A549 treated with ZK216348 at 1 μM for 4 hours (cell line): ENCODE measurements around the gene OR5AR1. TPM values are rescaled to one million over a fixed set of nuclear protein-coding genes. Genes with fewer than 3 reads are reported as not detected.

ENCODE experiments used
- total RNA-seq: library from RNA; stranded (reverse); fragments of 200-300 nt; extraction: Qiagen RNA extraction; gene quantifications from 5 replicates; pipeline ENCODE4 v1.2.3, GENCODE V29; 2022; ENCODE audit warnings: low read depth

Gene OR5AR1
- not detected in 5 replicates for total RNA-seq

GRCh38 chr11:56663386-56663785 is at the start of gene OR5AR1:
Gene OR5AR1, plus strand, starts transcription at chr11:56663686. Its CDS starts 0 bp downstream, at chr11:56663686.

GRCh38 chr11:56642339-56642738 is 21.1 kb upstream of the OR5AR1 start, which contains the start of gene OR5AP2:
Gene OR5AP2, minus strand, starts transcription at chr11:56642439. Its CDS starts 0 bp downstream, at chr11:56642439.

GRCh38 chr11:56698795-56699194 is 35.3 kb downstream of the OR5AR1 start, which contains the start of gene OR9G1:
Gene OR9G1, plus strand, starts transcription at chr11:56699095. Its CDS starts 1,293 bp downstream, at chr11:56700388.

Other genes with a start within 250 kb of the OR5AR1 start
- gene OR5M3, start 190.3 kb upstream of the OR5AR1 start, total RNA-seq, result not detected in 5 replicates
- gene OR5M8, start 172.3 kb upstream of the OR5AR1 start, total RNA-seq, result not detected in 5 replicates
- gene OR5M11, start 120.4 kb upstream of the OR5AR1 start, total RNA-seq, result not detected in 5 replicates
- gene OR5M10, start 86.0 kb upstream of the OR5AR1 start, total RNA-seq, result not detected in 5 replicates
- gene OR5M1, start 48.8 kb upstream of the OR5AR1 start, total RNA-seq, result not detected in 5 replicates
- not detected in 5 replicates for gene OR5AP2, start 21.2 kb upstream of the OR5AR1 start, total RNA-seq
- not detected in 5 replicates for gene OR9G1, start 35.4 kb downstream of the OR5AR1 start, total RNA-seq
- gene OR9G4, start 85.0 kb downstream of the OR5AR1 start, total RNA-seq, result not detected in 5 replicates